LNCaP clone FGC (cell line): ENCODE data around the gene LNX1.

ENCODE experiments used
- DNase-seq: peaks from one replicate; pipeline ENCODE4 v3.0.0-alpha.2; 2011; ENCODE audit warnings: low read depth
- H3K4me3 ChIP-seq: 2 replicates; pipeline ENCODE4 v1.5.1; 2011; ENCODE audit warnings: mild to moderate bottlenecking, low read depth, low read length, control low read depth
- TF ChIP-seq, protein P1 (sequence below): IDR thresholded peaks from 2 replicates; pipeline ENCODE4 v1.5.1; 2012; ENCODE audit warnings: mild to moderate bottlenecking; ENCODE audit not compliant: control insufficient read depth, insufficient read depth; ENCODE audit errors: extremely low read depth

Gene LNX1

DNA sequence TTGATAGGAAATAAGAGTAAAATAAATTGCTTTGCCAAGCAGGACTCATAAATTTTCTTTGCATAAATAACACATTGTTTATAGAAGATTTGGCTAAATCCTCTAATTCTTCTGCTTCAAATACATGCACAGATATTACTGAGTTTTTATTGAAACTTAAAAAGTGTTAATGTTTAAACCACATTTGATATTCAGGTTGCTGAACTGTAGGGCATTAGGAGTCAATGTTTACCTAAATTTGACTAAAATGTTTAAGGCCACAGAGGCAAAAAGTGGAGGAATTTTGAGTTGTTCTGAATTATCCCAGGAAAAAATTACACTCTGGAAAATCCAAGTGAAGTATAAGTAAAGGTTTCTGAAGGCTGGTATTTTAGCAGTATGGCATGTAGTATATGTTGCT is 135.1 kb downstream of the LNX1 start:
- TF ChIP-seq, protein P1, sequence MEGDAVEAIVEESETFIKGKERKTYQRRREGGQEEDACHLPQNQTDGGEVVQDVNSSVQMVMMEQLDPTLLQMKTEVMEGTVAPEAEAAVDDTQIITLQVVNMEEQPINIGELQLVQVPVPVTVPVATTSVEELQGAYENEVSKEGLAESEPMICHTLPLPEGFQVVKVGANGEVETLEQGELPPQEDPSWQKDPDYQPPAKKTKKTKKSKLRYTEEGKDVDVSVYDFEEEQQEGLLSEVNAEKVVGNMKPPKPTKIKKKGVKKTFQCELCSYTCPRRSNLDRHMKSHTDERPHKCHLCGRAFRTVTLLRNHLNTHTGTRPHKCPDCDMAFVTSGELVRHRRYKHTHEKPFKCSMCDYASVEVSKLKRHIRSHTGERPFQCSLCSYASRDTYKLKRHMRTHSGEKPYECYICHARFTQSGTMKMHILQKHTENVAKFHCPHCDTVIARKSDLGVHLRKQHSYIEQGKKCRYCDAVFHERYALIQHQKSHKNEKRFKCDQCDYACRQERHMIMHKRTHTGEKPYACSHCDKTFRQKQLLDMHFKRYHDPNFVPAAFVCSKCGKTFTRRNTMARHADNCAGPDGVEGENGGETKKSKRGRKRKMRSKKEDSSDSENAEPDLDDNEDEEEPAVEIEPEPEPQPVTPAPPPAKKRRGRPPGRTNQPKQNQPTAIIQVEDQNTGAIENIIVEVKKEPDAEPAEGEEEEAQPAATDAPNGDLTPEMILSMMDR: no peak
- no peak for DNase-seq
- no peak overlapping the region for H3K4me3 ChIP-seq

DNA sequence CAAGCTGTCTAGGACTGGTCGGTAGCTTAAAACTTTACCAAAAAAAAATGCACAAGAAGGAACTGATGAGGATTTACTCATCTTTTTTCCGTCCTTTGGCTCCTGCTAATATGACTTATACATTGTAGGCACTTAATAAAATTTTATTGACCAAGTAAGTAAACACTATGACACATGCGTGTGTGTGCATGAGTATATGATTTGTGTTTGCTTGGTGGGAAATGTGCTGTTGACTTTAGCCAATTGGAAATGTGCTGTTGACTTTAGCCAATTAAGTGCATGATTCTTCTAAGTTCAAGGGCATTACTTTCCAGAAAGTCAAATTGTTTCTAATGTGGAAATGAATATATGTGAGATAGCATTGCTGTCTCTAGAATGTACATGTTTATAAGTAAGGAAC is 135.5 kb downstream of the LNX1 start:
- DNase-seq: peak; percentile 94
- TF ChIP-seq, protein P1: no peak
- H3K4me3 ChIP-seq: no peak overlapping the region

DNA sequence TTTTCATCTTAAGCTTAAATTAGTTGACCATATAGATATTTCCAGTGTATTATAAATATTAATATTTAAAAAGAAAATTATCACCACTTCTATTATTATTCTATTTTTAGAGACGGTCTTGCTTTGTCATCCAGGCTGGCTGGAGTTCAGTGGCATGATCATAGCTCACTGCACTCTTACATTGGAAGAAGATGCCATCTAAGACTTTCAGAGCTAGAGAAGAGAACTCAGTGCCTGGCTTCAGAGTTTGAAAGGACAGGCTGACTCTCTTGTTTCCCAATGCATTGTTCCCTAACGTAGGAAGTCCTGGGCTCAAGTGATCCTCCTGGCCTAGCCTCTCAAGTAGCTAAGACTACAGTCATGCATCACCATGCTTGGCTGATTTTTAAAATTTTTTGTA is 137.9 kb downstream of the LNX1 start:
- no peak overlapping the region for H3K4me3 ChIP-seq
- TF ChIP-seq, protein P1: no peak
- DNase-seq: no peak

DNA sequence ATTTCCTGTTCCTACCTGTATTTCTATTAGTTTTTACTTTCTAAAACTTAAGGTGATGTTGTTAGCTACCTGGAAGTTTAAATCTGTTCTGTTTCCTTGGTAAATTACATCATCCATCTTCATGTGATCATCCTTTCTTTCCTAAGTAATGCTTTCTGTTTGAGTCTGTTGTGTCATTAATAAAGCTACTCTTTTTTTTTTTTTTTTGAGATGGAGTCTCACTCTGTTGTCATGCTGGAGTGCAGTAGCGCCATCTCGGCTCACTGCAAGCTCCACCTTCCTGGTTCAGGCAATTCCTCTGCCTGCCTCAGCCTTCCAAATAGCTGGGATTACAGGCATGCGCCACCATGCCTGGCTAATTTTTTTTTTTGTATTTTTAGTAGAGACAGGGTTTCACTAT is 140.5 kb downstream of the LNX1 start:
- no peak overlapping the region for H3K4me3 ChIP-seq
- DNase-seq: no peak
- TF ChIP-seq, protein P1: no peak

DNA sequence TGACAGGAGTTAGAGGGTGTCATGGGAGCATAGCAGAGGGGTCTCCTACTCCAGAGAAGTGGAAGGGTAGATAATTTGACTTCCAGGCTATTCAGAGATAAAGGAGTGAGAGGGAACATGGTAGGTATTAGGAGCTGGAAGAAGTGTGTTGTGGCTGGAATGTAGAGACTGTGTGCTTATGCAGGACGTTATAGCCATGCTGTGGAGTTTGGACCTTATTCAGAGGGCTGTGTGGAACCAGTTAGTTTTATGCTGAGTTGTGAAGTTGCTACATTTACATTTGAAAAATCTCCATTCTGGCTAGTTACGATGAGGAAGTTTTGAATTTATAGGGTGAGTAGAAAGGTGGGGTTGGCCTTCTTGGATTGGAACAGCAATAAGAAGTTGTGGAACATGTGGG is 146.3 kb downstream of the LNX1 start:
- no peak for DNase-seq
- H3K4me3 ChIP-seq: no peak overlapping the region
- TF ChIP-seq, protein P1: no peak

DNA sequence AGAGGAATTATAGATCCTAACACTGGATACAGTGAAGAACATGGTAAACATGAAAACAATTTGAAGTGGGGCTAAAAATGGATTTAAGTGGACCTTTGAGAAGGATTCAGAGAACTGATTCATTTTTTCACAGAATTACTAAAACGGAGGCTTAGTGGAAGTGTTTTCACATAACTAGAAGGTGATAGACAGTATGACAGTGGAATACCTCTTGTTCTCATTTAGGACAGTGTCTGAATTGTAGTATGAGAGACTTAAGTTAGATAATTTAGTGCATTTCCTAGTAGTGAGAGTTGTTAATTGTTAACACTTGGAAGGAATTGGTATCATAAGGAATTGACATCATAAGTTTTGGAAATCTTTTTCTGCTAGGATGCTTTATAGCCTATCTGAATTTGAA is 149.7 kb downstream of the LNX1 start:
- no peak for DNase-seq
- TF ChIP-seq, protein P1: no peak
- H3K4me3 ChIP-seq: no peak overlapping the region

DNA sequence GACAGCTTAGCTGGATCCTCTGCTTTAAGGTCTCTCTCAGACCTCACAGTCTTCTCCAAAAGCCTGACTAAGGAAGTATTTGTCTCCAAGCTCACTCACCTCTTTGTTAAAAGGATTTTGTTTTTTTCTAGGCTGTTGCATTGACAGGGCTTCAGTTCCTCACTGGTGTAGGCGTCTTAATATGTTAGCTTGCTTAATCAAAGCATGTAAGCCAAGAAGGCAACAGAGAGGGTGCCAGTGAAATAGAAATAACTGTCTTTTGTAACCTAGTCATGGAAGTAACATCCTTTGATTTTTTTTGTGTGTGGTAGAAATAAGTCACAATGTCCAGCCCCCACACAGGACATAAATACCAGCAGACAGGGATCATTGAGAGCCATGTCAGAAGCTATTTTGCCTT is 155.0 kb downstream of the LNX1 start:
- H3K4me3 ChIP-seq: no peak overlapping the region
- TF ChIP-seq, protein P1: no peak
- DNase-seq: no peak
